Mesenchymal stem cell (in vitro differentiated cells and primary cell): ENCODE results near the gene S100A5.

ENCODE experiments used
- DNase-seq: peaks from one replicate; pipeline ENCODE4 v3.0.0-alpha.2; 2013
- H2AFZ ChIP-seq: one replicate; pipeline ENCODE4 v1.6.1; 2013; ENCODE audit warnings: low read depth, mild to moderate bottlenecking, control low read depth, inconsistent platforms, low read length, moderate library complexity
- H2AK5ac ChIP-seq: 2 replicates; pipeline ENCODE4 v1.6.1; 2013; ENCODE audit warnings: low read length, moderate library complexity, mild to moderate bottlenecking, inconsistent platforms; ENCODE audit not compliant: severe bottlenecking
- H2BK120ac ChIP-seq: one replicate; pipeline ENCODE4 v1.6.1; 2013; ENCODE audit warnings: low read depth, mild to moderate bottlenecking, inconsistent platforms, low read length, moderate library complexity
- H2BK12ac ChIP-seq, 2 experiments: one replicate each; pipeline ENCODE4 v1.6.1; 2013; ENCODE audit warnings: inconsistent platforms in 2 of 2, low read length in 2 of 2, mild to moderate bottlenecking in 2 of 2, moderate library complexity in 2 of 2, control low read depth in 1 of 2
- H2BK15ac ChIP-seq: one replicate; pipeline ENCODE4 v1.6.1; 2013; ENCODE audit warnings: mild to moderate bottlenecking, low read depth, inconsistent platforms; ENCODE audit not compliant: poor library complexity, severe bottlenecking
- H2BK5ac ChIP-seq: 2 replicates; pipeline ENCODE4 v1.6.1; 2013; ENCODE audit warnings: low read depth, mild to moderate bottlenecking, low read length, control low read depth, inconsistent platforms; ENCODE audit not compliant: poor library complexity, severe bottlenecking
- H3K14ac ChIP-seq, 2 experiments: one replicate each; pipeline ENCODE4 v1.6.1; 2013; ENCODE audit warnings: inconsistent platforms in 2 of 2, low read length in 2 of 2, control low read depth in 1 of 2, mild to moderate bottlenecking in 1 of 2, moderate library complexity in 1 of 2
- H3K18ac ChIP-seq, 2 experiments: one replicate each; pipeline ENCODE4 v1.6.1; 2013; ENCODE audit warnings: inconsistent platforms in 2 of 2, low read length in 2 of 2, control low read depth in 1 of 2, low read depth in 1 of 2, mild to moderate bottlenecking in 1 of 2
- H3K23ac ChIP-seq, 2 experiments: one replicate each; pipeline ENCODE4 v1.6.1; 2013; ENCODE audit warnings: inconsistent platforms in 2 of 2, low read length in 2 of 2, mild to moderate bottlenecking in 2 of 2, moderate library complexity in 2 of 2, control low read depth in 1 of 2
- H3K27ac ChIP-seq: 2 replicates; pipeline ENCODE4 v1.5.1; 2013; ENCODE audit warnings: mild to moderate bottlenecking, moderate library complexity, low read length, control low read depth, inconsistent platforms; ENCODE audit not compliant: poor library complexity, severe bottlenecking
- H3K27me3 ChIP-seq, 2 experiments: 2 replicates each; pipeline versions ENCODE4 v1.6.1 to v1.7.0; 2013; ENCODE audit warnings: low read length in 2 of 2, mild to moderate bottlenecking in 2 of 2, moderate library complexity in 2 of 2, control low read depth in 1 of 2, inconsistent platforms in 1 of 2; ENCODE audit not compliant: control insufficient read depth in 1 of 2, insufficient read depth in 1 of 2
- H3K36me3 ChIP-seq, 2 experiments: 2 replicates each; pipeline versions ENCODE4 v1.6.1 to v1.7.0; 2013; ENCODE audit warnings: low read length in 2 of 2, control low read depth in 1 of 2, inconsistent platforms in 1 of 2, low read depth in 1 of 2, mild to moderate bottlenecking in 1 of 2; ENCODE audit not compliant: insufficient read depth in 2 of 2, control insufficient read depth in 1 of 2
- H3K4ac ChIP-seq, 2 experiments: one replicate each; pipeline ENCODE4 v1.6.1; 2013; ENCODE audit warnings: inconsistent platforms in 2 of 2, low read length in 2 of 2, mild to moderate bottlenecking in 2 of 2, moderate library complexity in 2 of 2, control low read depth in 1 of 2, low read depth in 1 of 2
- H3K4me1 ChIP-seq: 2 replicates; pipeline ENCODE4 v1.6.1; 2013; ENCODE audit warnings: low read depth, low read length, control low read depth; ENCODE audit not compliant: control insufficient read depth, insufficient read depth
- H3K4me2 ChIP-seq: 2 replicates; pipeline ENCODE4 v1.6.1; 2013; ENCODE audit warnings: low read length, mild to moderate bottlenecking, inconsistent platforms; ENCODE audit not compliant: poor library complexity, severe bottlenecking
- H3K4me3 ChIP-seq, 2 experiments: 2 replicates each; pipeline versions ENCODE4 v1.5.1 to v1.7.0; 2013; ENCODE audit warnings: low read length in 2 of 2, mild to moderate bottlenecking in 2 of 2, control low read depth in 1 of 2, low read depth in 1 of 2; ENCODE audit not compliant: insufficient read depth in 1 of 2
- H3K79me1 ChIP-seq: replicated peaks from 2 replicates; pipeline ENCODE4 v1.6.1; 2013; ENCODE audit warnings: mild to moderate bottlenecking, control low read depth, low read length, inconsistent platforms; ENCODE audit not compliant: poor library complexity, severe bottlenecking
- H3K9ac ChIP-seq: 2 replicates; pipeline ENCODE4 v1.7.0; 2013; ENCODE audit warnings: mild to moderate bottlenecking, low read length, moderate library complexity
- H3K9me3 ChIP-seq: 2 replicates; pipeline ENCODE4 v1.7.0; 2013; ENCODE audit warnings: mild to moderate bottlenecking, low read length; ENCODE audit not compliant: control insufficient read depth
- H4K8ac ChIP-seq: one replicate; pipeline ENCODE4 v1.6.1; 2013; ENCODE audit warnings: inconsistent platforms, mild to moderate bottlenecking, low read length, moderate library complexity
- H4K91ac ChIP-seq: one replicate; pipeline ENCODE4 v1.6.1; 2013; ENCODE audit warnings: mild to moderate bottlenecking, low read length, inconsistent platforms
- WGBS: methylation state at CpG from one replicate; pipeline ENCODE4 v1.1.7; 2013; ENCODE audit warnings: mixed read lengths; 5-methylcytosine and 5-hydroxymethylcytosine counted together

The S100A5 gene

DNA sequence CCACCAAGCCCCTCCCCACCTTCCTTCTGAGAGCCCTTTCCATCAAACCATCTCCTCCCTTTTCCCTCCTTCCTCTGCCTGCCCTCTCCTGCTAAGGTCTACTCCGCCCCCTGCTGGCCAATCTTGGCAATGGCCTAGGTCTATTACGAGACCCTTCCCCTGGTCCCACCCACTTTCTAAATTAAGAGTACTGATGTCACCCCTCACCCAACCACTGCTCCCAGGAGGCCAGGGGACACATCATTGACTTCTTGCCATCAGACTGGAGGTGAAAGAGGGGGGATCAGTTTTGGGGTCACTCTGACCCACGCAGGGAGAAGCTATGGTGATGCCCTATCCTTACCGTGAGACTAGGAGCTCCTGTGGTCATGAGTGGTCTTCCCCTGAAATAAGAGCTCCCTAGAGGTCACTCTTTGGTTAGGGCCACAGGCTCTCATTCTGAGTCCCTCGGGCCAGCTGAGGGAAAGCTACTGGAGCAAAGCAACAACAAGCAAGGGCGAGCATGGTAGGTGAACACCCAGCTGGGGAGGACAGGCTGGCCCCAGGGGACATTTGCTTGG lies 45.7 kb downstream of the S100A5 start:
- Histone ChIP-seq H3K18ac (no peak overlapping the region), H3K4ac (no peak overlapping the region), H2AFZ (no peak overlapping the region), H3K9me3 (no peaks in the 10 kb centered on the region), H2AK5ac (no peak overlapping the region), H3K9ac (no peak overlapping the region), H3K27ac (no peak overlapping the region), H3K14ac (no peak overlapping the region), H4K91ac (no peak overlapping the region), H2BK15ac (no peak overlapping the region), H3K23ac (no peak overlapping the region), H2BK120ac (no peak overlapping the region), H2BK12ac (no peak overlapping the region), H3K79me1 (no peaks in the 10 kb centered on the region), H3K27me3 (peaks cover 0 to 15% of the 10 kb centered on the region in 2 experiments), H2BK5ac (no peak overlapping the region), H3K4me3 (no peak overlapping the region), H3K4me2 (no peak overlapping the region), H3K36me3 (no peaks in the 10 kb centered on the region), H3K4me1 (no peaks in the 10 kb centered on the region), H4K8ac (no peak overlapping the region)
- WGBS = 34% methylated on average over 6 of the region's 6 CpGs
- DNase-seq = peak; percentile 70

DNA sequence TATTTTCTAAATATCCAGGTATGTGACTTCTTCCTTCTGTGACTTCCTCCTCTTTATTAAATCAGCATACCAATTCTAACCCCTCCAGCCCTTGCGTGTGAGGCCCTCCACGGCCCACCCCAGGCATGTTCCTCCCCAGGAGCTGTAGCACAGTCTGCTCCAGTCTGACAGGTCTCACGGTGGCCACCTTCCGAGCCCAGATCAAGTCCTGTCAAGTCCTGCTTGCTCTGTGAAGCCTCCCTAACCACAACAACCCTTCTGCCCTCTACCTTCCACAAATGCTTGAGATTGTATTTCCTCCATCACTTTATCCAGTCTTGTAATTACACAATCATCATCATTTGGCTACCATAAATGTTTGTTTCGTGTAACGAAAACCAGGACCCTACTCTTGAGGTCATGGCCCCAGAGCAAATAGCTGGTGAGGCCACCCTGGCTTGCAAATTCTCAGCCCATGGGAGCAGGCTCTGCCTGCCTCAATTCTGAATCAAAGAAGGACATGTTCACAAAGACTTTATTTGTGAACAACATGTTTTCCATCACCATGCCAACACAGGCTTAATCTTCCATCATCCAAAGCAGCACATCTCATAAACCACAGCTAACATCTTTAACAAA lies 47.3 kb downstream of the S100A5 start:
- Histone ChIP-seq H2BK5ac (no peak overlapping the region), H3K23ac (peak overlapping the region in 1 of 2 experiments; percentile 50), H2BK120ac (no peak overlapping the region), H3K18ac (no peak overlapping the region), H3K79me1 (no peaks in the 10 kb centered on the region), H3K9me3 (no peaks in the 10 kb centered on the region), H3K9ac (no peak overlapping the region), H2AFZ (no peak overlapping the region), H3K4me1 (no peaks in the 10 kb centered on the region), H2BK12ac (no peak overlapping the region), H4K8ac (no peak overlapping the region), H3K14ac (no peak overlapping the region), H3K4me3 (no peak overlapping the region), H3K4ac (no peak overlapping the region), H3K27me3 (peaks cover 0 to 17% of the 10 kb centered on the region in 2 experiments), H2AK5ac (no peak overlapping the region), H3K27ac (no peak overlapping the region), H3K4me2 (no peak overlapping the region), H4K91ac (no peak overlapping the region), H3K36me3 (no peaks in the 10 kb centered on the region), H2BK15ac (no peak overlapping the region)
- DNase-seq = peak; percentile 37
- 64% methylated on average over 6 of the region's 6 CpGs for WGBS

DNA sequence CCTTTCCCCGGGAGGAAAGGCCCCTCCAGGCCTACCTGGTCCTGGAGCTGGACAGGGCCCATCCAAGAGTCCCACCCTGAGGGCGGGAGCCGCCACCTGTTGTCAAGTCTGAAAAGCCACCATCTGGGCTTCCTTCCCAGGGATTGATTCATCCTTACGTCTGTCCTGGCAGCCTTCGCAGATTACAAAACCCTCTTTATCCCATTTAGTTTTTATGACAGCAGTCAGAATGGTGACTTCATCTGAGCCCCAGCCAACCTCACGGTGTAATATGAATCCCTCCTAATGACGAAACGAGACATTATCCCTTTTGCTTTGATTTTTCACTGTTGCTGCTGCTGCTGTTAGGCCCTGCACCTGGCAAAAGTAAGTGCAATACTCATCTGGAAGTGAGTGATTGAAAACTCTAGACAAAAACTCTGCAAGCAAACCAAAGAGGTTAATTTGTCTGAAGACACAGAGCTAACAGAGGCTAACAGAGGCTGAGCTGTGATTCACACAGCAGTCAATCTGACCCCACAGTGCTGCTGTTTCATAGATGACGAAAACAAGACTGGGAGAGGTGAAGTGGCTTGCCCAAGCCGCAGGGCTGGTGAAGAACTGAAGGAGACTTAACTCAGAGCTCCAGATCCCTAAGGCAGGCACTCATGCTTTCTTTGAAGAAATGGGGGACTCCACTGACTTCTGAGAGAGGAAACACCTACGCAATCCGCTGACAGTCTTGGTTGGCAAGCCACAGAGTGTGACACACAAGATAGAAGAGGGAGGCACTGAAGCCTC lies 50.3 kb downstream of the S100A5 start:
- Histone ChIP-seq H4K91ac (no peak overlapping the region), H3K4me1 (no peaks in the 10 kb centered on the region), H2AFZ (no peak overlapping the region), H3K14ac (no peak overlapping the region), H3K4me2 (no peak overlapping the region), H3K4ac (no peak overlapping the region), H3K79me1 (no peaks in the 10 kb centered on the region), H2AK5ac (no peak overlapping the region), H4K8ac (no peak overlapping the region), H3K18ac (no peak overlapping the region), H2BK15ac (no peak overlapping the region), H2BK120ac (no peak overlapping the region), H3K27me3 (peaks cover 0 to 26% of the 10 kb centered on the region in 2 experiments), H3K27ac (no peak overlapping the region), H3K9me3 (no peaks in the 10 kb centered on the region), H3K23ac (no peak overlapping the region), H2BK5ac (no peak overlapping the region), H3K9ac (peak overlapping the region; percentile 57), H2BK12ac (no peak overlapping the region), H3K4me3 (peak overlapping the region in 1 of 2 experiments; percentile 41), H3K36me3 (no peaks in the 10 kb centered on the region)
- WGBS = 65% methylated on average over 12 of the region's 12 CpGs
- DNase-seq = peak; percentile 58

GRCh38 chr1:153488731-153489130 lies 52.0 kb downstream of the S100A5 start:
- H3K4me2 ChIP-seq = no peak overlapping the region
- H2BK12ac ChIP-seq = no peak overlapping the region
- H3K4me1 ChIP-seq = no peaks in the 10 kb centered on the region
- no peak overlapping the region for H4K8ac ChIP-seq
- 60% methylated on average over 4 of the region's 4 CpGs for WGBS
- H3K27ac ChIP-seq = no peak overlapping the region
- no peak overlapping the region for H2BK120ac ChIP-seq
- no peaks in the 10 kb centered on the region for H3K79me1 ChIP-seq
- H2BK15ac ChIP-seq = no peak overlapping the region
- H3K4ac ChIP-seq = no peak overlapping the region
- no peak overlapping the region for H2AFZ ChIP-seq
- H3K9me3 ChIP-seq = no peaks in the 10 kb centered on the region
- H3K36me3 ChIP-seq = no peaks in the 10 kb centered on the region
- no peak overlapping the region for H3K18ac ChIP-seq
- no peak overlapping the region for H2AK5ac ChIP-seq
- H3K23ac ChIP-seq = no peak overlapping the region
- H3K9ac ChIP-seq = peak overlapping the region; percentile 39
- no peak overlapping the region for H3K4me3 ChIP-seq
- peaks cover 10 to 42% of the 10 kb centered on the region in 2 experiments for H3K27me3 ChIP-seq
- no peak overlapping the region for H2BK5ac ChIP-seq
- H3K14ac ChIP-seq = no peak overlapping the region
- no peak for DNase-seq
- no peak overlapping the region for H4K91ac ChIP-seq
